Tongue (tissue), 3 donors: ENCODE measurements around the gene ATL3. TPM values are rescaled to one million over a fixed set of nuclear protein-coding genes. Genes with fewer than 3 reads are reported as not detected.
"Not testable (repeated sequence)": the region's sequence is repeated elsewhere in the genome, so short reads cannot be mapped to it uniquely, and the experiment has no call there.

Experiments used
- DNase-seq: peaks from one replicate; pipeline ENCODE4 v3.0.0-alpha.2; 2015
- small RNA-seq: library from RNA; depleted of rRNA; stranded (forward); fragments of <200 nt; gene quantifications from one replicate; pipeline ENCODE3, GENCODE V24; 2014; ENCODE audit warnings: low replicate concordance
- total RNA-seq: library from RNA; depleted of rRNA; stranded (reverse); fragments of >200 nt; gene quantifications from one replicate; pipeline ENCODE4 v1.2.3, GENCODE V29; 2014

ATL3 gene
- total RNA-seq, 1 donor from 2014 or later, result 67.5 TPM

DNA sequence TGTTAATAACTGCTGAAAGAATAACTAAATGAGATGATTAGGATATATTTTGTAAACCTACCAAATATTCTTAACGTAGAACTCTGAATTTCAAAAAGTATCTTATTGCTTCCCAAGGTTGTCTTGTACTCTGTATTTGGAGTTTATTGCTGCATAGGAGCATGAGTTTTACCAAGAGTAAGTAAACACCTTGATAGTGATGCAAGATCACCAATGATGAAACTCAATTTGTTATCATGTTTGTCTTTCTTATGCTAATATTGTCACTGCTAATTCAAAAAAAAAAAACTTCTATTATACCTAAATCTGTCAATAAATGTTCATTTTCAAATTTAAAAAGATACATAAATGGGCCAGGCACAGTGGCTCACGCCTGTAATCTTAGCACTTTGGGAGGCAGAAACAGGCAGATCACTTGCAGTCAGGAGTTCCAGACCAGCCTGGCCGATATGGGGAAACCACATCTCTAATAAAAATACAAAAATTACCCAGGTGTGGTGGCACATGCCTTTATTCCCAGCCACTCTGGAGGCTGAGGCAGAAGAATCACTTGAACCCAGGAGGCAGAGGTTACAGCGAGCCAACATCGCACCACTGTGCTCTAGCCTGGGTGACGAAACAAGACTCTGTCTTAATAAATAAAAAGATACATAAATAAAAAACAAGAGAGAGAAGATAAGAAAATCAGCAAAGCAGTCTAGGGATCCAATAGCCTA is 84.6 kb downstream of the ATL3 start:
- no peak for DNase-seq

DNA sequence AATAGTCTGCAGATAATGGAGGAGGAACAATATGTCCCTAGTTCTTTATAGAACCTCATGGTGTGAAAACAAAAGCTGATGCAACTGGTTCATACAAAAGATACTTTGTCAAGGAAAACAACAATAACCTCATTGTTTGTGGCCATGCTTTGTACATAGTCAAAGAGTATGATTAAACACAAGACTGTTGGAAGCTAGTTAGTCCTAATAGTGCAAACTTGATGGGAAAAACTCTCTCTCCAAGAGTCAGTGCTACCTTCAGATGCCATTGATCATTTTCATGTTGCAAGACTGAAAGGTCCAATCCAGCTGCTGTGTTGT is 87.9 kb downstream of the ATL3 start:
- DNase-seq, result no peak

DNA sequence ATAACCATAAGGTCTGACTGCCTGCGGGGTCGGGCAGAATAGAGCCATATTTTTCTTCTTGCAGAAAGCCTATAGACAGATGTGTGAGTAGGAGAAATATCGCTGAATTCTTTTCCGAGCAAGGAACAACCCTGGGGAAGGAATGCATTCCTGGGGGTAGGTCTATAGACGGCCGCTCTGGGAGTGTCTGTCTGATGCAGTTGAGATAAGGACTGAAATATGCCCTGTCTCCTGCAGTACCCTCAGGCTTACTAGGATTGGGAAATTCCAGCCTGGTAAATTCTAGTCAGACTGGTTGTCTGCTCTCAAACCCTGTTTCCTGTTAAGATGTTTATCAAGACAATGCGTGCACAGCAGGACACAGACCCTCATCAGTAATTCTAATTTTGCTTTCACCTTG is 90.0 kb downstream of the ATL3 start:
- not testable (repeated sequence) for DNase-seq

DNA sequence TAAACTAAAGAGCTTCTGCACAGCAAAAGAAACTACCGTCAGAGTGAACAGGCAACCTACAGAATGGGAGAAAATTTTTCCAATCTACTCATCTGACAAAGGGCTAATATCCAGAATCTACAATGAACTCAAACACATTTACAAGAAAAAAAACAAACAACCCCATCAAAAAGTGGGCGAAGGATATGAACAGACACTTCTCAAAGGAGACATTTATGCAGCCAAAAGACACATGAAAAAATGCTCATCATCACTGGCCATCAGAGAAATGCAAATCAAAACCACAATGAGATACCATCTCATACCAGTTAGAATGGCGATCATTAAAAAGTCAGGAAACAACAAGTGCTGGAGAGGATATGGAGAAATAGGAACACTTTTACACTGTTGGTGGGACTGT is 92.3 kb downstream of the ATL3 start:
- DNase-seq, result not testable (repeated sequence)

DNA sequence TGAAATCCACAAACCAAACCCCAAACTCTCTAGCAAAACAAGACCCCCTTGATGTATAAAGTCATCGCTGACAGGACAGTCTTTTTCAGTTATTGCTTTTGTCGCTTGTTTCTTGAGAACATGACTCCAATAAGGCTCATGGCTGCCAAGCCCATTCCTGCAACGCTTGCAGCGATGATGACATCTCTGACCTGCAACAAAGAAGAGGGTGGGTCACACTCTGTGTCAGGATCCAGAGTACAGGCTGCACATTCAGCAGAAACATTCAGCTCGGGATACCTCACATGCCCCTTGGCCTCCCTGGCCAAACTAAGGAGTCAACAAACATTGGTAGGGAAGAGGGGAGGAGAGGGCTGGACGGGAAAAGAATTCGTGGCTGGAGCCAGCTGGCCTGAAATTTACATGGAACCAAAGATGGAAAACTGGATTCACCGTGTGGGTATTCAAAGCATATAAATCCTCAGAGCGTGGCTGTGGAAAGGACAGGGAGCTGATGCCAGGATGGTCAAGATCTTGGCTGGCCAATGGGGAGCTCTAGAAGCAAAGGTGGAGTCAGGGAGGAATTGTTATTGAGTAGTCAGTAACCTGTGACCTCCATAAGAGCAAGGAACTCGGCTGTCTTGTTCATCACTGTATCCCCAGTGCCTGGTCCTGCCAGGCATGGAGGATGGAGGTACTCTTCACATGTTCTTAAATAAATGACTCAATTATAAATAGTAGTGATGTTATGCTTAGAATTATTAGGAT is 96.1 kb downstream of the ATL3 start:
- no peak for DNase-seq

Small RNA genes lying within 50 kb of the gene (small RNA-seq; reads per million reads assigned to genes)
- not detected for gene AP000753.3

Other genes starting within 250 kb of the ATL3 start
- gene PLAAT5, start 180.2 kb downstream of the ATL3 start, total RNA-seq, result 2.3 TPM
- not detected for gene LGALS12, start 165.3 kb downstream of the ATL3 start, total RNA-seq
- gene PLAAT4, start 134.6 kb downstream of the ATL3 start, total RNA-seq, result 6.1 TPM
- gene PLAAT2, start 108.0 kb downstream of the ATL3 start, total RNA-seq, result 3.7 TPM
- 34.8 TPM for gene PLAAT3, start 56.9 kb downstream of the ATL3 start, total RNA-seq
- gene RTN3, start 10.1 kb upstream of the ATL3 start, total RNA-seq, result 46.1 TPM
- gene ZFTA, start 97.4 kb upstream of the ATL3 start, total RNA-seq, result 33.7 TPM
- 11.9 TPM for gene SPINDOC, start 142.1 kb upstream of the ATL3 start, total RNA-seq
- gene MARK2, start 167.7 kb upstream of the ATL3 start, total RNA-seq, result 18.2 TPM
- 3.0 TPM for gene RCOR2, start 245.8 kb upstream of the ATL3 start, total RNA-seq